Stimulated activated CD4-positive, alpha-beta T cell treated with anti-CD3 and anti-CD28 coated beads, TNF-alpha, amount 100 ng/mL, for 1 hour (primary cell): ENCODE data around the gene TRIM54.

ENCODE experiments used
- DNase-seq, 3 donors: peaks; one replicate each; pipeline ENCODE4 v3.0.0-alpha.2; 2020; ENCODE audit warnings: low read depth in 3 of 3, low spot score in 1 of 3

TRIM54 gene

GRCh38 chr2:27281855-27282559 lies at the start of gene TRIM54:
TRIM54 (plus strand) TSS chr2:27282429; CDS start chr2:27282732, 303 bp downstream.
- DNase-seq: no peak

- DNase-seq: no peak
These were observed 48.9 kb upstream of the TRIM54 start for GRCh38 chr2:27233341-27233740.

- DNase-seq: no peak
These were observed 46.1 kb upstream of the TRIM54 start for GRCh38 chr2:27236136-27236535.

GRCh38 chr2:27236626-27237025 lies 45.6 kb upstream of the TRIM54 start:
- DNase-seq: no peak

GRCh38 chr2:27237341-27237945 lies 44.8 kb upstream of the TRIM54 start:
- no peak for DNase-seq

GRCh38 chr2:27238976-27239375 lies 43.3 kb upstream of the TRIM54 start:
- DNase-seq: no peak

- no peak for DNase-seq
These were observed 41.8 kb upstream of the TRIM54 start for GRCh38 chr2:27240406-27240805.

GRCh38 chr2:27241761-27242613 lies 40.2 kb upstream of the TRIM54 start:
- DNase-seq: no peak

- no peak for DNase-seq
These were observed 39.6 kb upstream of the TRIM54 start for GRCh38 chr2:27242614-27242951.

GRCh38 chr2:27243391-27244130 lies 38.7 kb upstream of the TRIM54 start:
- DNase-seq: no peak

GRCh38 chr2:27245116-27245515 lies 37.1 kb upstream of the TRIM54 start:
- DNase-seq: no peak

GRCh38 chr2:27245626-27246025 lies 36.6 kb upstream of the TRIM54 start:
- DNase-seq: no peak

- no peak for DNase-seq
These were observed 34.3 kb upstream of the TRIM54 start for GRCh38 chr2:27247893-27248292.

GRCh38 chr2:27249159-27249890 lies 32.9 kb upstream of the TRIM54 start:
- DNase-seq: no peak

- DNase-seq: peak in 1 of 3 donors; percentile 31
These were observed 32.2 kb upstream of the TRIM54 start for GRCh38 chr2:27249891-27250651.

GRCh38 chr2:27250652-27251379 lies 31.4 kb upstream of the TRIM54 start:
- DNase-seq: no peak

GRCh38 chr2:27251766-27252165 lies 30.5 kb upstream of the TRIM54 start:
- DNase-seq: no peak

GRCh38 chr2:27255187-27255586 lies 27.0 kb upstream of the TRIM54 start:
- no peak for DNase-seq

GRCh38 chr2:27255660-27256059 lies 26.6 kb upstream of the TRIM54 start:
- DNase-seq: no peak
